HG02973 (cell line): ENCODE measurements around the gene MAT2A.

ENCODE experiments used
- ATAC-seq: cut with Tn5 transposase; IDR thresholded peaks from one replicate; pipeline ENCODE4 v1.9.1; 2021; ENCODE audit warnings: moderate library complexity; ENCODE audit not compliant: unreplicated experiment

Gene MAT2A

DNA sequence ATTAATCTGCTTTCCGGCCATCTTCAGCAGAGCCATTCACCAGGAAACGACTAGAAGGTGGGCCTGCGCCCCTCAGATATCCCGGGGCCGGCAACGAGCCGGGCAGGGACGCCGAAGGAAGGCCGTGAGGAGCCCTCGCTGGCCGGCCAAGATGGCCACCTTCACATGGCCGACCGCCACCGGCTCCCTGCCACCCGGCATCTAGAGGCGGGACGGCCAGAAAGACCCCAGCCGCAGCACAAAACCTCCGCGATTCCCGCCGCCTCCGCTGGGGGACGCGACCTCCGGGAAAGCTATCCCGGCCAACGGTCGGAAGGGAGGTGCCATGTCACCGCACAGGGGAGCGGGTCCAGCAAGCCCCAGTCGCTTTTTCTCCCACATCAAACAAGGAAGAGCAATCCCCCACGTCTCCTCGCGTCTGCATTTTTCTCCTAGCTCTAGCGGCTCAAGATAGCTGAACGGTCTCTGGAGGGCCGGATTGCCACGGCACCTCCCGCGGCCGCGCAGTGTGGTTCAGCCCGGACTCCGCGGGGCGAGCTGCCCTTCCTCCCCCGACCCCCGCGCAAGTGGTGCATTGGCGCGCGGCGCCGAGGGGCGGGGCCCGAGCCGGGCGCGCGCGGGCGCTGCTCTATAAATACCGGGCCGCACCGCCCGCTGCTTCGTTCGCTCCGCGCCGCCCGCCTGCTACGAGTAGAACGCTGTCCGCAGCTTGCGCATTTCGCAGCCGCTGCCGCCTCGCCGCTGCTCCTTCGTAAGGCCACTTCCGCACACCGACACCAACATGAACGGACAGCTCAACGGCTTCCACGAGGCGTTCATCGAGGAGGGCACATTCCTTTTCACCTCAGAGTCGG, at the start of gene MAT2A:
TSS of gene MAT2A (plus strand) at position 662 of the 854 bp plus-strand sequence. CDS start at position 782, 120 bp downstream.
- peak; percentile 74 for ATAC-seq

DNA sequence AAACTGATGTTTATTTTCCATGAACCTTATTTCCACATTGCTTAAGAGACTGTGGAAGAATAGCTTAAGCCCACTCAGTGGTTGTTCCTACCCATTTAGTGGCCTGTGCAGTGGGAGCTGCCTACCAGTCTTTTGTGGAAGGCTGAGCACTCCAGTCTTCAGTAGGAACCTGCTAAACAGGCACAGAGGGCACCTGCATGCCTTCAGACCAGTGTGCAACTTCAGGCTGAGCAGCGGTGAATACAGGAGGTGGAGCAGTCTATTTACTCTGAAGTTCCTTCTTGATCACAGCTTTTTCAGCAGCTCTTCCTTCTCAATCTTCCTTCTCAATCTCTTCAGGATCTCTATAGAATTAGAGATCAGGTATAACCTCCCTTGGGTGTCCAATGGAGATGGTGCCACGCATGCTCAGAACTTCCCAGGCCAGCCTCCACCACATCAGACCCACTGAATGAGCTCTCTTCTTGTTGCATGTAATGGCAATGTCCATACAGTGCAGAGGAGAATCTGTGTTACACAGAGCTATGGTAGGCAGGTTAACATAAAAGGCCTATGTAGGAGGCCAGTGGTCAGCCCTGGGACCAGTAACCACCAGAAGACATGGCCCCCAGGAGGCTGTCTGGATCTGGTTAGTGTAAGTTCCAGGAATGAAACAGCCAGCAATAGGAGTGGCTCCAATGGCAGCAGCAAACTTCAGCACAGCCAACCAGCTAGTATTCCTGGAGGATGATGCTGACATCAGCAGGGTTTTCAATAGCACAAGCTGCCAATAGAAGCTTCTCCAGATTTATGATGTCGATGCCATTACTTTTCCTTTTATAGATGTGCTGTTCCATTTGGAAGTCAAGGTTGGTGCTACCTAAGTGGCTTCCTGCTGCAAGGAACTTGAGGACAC, 47.9 kb upstream of the MAT2A start:
- no peak for ATAC-seq

DNA sequence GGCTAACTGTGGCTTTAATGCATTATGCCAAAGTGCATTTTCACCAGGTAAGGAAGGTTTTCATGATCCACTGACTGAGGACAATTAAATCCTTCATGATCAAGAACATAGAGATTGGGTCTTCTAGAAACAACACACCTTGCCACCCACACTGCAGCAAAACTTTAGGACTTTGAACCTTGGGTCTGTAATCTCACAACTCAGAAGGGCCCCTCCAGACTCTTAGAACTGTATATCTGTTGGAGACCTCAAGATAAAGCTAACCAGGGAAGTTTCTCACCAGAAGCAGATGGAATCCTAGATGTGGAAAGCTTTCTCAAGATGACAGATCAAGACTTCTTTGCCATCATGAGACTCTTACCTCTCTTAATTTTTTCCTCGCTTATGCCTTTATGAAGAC, 42.5 kb upstream of the MAT2A start:
- ATAC-seq = no peak

DNA sequence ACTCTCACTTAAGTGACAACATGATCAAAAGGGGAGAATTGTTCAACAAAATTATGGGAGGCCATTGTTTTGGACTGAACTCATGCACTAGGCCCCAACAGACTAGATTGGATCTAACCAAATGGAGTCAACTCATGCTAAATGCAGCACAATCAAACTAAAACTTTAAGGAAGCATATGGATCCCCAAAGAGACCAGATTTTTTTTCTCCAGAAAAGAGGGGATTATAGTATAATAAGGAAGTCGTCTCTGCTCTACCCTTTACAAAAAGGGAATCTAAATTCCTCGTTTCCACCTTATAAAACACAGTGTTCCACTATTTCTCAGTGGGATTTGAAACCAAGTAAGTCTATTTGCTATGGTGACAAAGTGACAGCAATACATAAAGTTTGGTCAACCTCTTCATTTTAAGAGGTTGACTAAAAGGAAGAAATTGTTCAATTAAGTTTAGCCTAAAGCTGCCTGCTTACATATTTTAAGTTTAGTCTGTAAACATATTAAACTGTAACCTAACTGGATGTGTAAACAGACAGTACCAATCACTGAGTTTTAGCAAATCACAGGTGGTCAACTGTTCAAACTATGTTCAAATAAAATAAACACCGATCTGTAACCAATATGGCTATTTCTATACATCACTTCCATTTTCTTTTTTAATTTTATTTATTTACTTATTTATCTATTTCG, 40.9 kb upstream of the MAT2A start:
- no peak for ATAC-seq

DNA sequence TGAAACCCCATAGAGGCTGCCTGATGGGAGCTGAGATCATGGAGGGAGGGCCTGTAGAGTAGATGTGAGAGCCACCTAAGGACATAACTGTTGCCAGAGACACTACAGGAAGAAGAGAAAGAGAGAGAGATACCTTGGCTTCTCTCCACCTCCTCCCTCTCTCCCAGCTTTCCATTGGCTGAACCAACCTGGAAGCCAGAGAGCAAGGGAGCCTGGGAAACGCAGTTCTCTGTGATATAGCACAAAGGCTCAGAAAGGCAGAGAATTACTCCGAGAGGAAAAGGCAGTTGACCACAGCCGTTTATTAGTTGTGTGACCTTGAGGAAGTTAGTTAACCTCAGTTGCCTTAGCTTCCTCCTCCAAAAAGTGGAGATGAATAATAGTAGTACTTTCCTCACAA, 37.7 kb upstream of the MAT2A start:
- no peak for ATAC-seq

DNA sequence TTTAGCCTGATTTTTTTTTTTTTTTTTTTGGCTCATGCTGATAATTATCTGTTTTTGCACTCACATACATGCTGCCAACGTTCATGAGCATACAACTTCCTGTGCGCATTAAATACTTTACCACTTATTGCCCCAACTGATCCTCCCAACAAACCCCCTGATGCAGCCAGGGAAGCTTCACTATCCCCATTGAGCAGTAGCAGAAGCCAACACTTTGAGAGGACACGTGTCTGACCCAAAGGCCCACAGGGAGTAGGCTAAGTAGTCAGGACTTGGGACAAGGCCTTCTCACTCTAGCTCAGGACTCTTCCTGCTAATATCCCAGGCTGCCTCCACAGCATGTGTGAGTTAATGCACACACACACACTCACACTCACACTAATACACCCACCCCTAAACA, 36.2 kb upstream of the MAT2A start:
- ATAC-seq = no peak

DNA sequence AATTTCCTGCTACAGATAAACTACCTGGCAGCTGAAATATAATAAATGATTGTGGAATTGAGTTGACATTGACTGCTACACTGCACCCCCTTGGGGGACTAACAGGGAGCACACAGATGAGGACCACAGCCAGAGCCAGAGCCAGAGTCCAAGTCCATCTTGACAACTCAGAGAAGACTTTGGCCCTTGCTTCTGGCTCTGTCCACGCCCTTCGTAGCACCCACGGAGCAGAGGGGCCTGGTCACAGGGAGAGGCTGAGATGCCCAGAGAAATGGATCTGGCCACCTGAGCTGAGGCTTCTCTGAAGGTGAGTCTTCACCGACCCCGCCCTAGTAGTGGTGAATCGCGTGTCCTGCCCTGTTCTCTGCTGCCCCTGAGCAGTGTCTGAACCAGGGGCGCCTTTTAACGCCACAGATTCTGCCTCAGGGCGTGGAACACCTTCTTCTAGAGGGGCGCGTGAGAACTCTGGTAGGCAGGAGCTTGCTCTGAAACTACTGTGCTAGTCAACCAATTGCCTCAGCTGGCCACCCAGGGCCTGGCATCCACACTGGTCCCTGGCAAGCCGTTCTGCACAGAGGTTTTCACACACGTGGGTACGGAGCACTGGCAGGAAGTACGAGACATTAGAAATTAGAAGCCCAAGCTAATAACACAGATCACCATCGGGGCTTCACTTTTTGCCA, 35.7 kb upstream of the MAT2A start:
- no peak for ATAC-seq

DNA sequence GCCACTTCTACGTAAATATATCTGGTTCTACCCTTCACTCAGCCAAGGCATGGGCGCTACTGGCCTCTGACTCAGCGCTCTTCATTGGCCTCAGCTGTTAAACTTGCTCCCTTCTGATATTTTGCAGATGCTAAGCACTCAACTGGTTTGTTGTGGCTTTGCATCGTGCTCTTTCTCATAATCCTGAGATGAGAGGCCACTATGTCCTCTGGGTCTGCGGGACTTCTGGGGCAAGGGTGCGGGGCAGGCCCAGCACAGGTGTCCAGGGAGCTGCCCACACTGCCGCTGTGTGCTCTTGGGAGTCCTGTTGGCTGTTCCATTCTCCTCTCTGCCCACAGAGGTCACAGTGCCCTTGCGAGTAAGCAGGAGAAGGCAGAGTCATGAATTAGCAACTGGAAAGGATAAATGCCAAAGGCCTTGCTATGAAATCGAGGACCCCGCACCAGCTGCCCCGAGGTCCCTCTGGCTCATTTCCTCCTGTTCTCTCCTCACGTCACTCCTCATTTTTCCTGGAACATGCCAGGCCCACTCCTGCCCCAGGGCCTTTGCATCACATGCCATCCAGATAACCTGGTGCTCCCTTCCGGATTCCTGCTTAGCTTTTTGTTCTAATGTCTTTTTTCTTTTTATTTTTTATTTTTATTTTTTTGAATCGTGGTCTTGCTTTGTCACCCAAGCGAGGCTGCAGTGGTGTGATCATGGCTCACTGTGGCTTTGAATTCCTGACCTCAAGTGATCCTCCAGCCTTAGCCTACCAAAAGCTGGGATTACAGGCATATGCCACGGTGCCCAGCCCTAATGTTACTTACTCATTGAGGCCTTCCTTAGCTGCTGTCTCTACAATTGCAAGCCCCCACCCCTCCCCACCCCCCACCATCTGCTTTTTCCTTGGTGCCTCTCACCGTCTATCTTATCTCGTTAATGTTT, 34.9 kb upstream of the MAT2A start:
- ATAC-seq = no peak

DNA sequence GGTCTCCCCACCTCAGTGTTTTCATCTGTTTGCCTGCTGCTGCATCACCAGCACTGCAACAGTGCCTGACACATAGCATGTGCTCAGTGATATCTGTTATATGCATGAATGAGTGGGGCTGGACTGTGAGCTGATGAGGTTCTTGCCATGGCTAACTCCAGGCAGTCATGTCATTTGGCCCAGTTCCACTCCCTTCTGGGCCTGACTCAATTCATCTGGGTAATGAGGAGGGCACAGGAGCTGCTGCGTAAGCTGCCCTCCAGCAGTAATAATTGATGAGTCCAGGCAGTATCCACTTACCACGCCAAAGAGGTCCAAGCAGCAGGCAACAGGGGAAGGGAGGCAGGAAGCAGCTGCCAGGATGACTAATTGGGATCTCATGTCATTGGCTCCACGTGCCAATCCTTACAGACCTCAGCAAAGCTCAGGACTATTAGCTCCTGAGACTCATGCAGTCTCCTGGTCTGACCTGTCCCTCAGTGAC, 34.1 kb upstream of the MAT2A start:
- no peak for ATAC-seq

DNA sequence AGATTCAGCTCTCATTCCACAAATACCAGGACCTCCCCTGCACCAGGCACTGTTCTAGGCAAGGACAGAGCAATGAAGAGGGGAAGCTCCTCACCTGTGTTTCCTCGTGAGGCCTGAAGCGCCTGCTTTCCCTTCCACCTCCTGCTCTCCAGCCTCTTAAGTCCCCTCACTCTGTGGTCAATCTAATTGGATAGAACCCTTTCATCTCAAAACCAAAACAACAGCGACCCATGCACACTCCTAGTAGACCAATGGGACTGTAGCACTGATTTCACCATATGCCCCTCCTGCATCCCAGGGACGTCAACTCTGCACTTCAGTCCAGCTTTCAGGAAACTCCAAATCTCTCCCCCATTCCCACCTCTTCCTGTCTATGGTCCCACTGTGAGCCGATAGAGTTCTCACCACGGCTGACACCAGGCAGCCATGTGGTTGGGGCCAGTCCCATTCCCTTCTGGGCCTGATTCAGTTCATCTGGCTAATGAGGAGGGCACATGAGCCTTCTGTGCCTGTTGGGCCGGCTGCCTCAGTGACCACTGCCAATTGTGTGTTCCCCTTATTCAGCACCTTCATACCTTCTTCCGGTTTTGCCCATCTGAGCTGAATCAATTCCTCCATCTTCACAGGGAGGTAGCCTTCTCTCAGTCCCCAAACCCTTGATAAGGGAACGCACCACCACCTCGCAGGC, 33.3 kb upstream of the MAT2A start:
- ATAC-seq = no peak

DNA sequence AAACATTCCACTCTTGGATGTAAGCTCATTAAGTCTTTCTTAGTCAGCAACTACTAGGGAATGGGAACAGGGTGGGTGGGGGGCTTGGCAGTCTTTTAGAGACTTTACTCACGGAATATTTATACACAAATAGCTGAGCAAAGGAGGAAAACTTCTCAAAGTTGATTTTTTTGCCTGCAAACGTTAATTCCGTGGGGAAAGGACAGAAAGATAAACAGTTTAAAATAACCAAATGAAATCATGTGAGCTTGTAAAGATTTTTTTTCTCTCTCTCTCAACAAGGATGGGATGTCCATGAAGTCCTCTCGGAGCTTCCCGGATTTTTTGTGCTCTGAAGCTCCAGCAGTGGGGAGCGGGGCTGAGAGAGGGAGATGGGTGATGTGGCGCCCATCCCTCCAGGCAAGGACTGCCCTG, 32.2 kb upstream of the MAT2A start:
- no peak for ATAC-seq

DNA sequence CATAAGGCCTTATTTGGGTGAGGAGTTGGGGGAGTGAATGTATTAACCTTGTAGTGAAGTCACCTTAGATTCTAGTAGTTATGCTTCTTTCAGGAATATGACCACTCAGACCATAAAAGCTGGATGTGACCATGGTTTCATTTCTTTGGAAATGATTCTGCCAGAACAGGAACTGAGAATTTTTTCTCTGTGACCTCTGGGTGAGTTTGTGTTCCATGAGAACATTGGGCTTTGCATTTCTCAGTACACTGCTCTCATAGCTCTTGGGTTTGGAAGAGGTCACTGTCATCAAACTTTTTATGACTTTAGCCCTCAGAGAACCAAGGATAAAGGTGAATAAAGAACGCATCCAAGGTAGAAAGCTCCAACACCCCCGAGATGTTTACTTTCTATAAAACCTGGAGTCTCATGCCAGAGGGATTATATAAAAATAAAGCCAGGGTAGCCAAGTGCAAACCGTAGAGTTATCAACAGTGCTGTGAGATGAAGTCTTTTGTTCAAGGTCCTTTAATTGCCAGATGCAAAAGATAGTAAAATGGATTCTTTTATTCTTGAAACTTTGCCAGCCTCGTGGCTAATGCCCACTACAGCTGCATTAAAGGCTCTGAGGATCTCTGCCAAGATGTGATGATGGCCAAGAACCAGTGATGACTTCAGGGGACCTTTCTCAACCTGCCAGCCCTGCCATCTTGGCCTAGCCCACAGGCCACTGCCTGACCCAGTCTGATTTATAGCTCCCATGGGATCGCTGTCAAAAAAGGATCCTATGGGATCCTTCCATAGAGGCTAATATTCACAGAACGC, 27.8 kb upstream of the MAT2A start:
- no peak for ATAC-seq

DNA sequence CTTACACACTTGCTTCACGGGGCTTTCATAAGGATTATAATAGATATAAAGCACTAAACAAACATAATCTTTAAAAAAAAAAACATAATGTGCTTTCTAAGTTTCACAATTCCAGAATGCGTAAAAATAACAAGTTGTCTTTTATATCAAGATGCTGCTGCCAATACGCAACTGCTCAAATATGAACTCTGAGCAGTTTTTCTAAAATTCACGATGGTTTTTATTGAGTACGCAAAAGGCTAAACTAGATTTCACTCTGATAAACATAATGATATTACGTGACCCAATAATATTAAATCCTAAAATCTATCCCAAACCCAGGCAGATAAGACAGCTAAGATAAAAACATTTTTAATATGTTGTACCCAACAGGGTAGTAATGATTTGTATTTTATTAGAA, 24.6 kb upstream of the MAT2A start:
- ATAC-seq = no peak

DNA sequence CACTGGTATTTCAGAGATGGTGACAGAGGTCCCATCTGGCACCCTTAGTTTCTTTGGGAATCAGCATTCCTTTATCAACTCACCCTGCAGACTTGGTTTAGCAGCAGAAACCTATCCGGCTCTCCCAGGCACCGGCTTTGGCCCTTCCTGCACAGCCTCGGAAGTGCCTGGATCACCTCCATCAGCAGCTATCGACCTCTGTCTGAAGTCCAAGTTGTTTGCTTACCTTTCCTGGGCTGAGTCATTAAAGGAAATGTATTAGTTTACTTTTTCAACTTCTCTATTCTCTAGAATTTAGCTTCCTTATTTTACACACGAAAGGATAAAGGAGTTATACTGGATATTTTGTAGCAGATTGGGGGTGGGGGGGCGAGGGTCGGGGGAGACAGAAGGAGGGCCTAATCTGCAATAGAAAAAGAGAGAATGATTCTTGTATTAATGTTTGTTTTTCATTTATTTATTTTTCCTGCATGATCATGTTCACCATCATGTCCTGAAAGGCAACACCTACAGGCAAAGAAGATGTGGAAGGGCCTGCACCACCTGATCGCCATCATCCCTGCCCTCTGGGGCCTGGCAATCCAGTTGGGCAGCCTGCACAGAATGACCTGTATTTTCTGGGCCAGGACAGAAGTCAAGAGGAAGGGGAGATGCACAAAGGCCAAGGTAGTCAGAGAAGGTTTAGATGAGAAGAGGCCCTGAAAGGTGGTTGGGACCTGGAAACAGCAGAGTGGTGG, 22.1 kb upstream of the MAT2A start:
- ATAC-seq = no peak

DNA sequence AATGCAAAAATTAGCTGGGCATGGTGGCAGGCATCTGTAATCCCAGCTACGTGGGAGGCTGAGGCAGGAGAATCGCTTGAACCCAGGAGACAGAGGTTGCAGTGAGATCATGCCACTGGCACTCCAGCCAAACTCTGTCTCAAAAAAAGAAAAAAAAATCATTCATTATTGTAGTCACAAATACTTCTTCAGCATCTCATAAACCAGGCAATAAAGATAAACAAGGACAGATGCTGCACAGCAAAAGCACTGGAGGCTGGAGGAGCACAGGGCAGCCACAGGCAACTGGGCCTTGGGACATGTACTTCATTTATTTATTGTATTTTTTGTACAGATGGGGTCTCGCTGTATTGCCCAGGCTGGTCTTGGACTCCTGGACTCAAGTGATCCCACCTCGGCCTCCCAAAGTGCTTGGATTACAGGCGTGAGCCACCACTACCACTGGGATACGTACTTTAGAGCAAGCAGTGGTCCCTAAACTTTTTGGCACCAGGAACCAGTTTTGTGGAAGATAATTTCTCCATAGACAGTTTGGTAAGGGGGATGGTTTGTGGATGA, 16.8 kb upstream of the MAT2A start:
- ATAC-seq = no peak

DNA sequence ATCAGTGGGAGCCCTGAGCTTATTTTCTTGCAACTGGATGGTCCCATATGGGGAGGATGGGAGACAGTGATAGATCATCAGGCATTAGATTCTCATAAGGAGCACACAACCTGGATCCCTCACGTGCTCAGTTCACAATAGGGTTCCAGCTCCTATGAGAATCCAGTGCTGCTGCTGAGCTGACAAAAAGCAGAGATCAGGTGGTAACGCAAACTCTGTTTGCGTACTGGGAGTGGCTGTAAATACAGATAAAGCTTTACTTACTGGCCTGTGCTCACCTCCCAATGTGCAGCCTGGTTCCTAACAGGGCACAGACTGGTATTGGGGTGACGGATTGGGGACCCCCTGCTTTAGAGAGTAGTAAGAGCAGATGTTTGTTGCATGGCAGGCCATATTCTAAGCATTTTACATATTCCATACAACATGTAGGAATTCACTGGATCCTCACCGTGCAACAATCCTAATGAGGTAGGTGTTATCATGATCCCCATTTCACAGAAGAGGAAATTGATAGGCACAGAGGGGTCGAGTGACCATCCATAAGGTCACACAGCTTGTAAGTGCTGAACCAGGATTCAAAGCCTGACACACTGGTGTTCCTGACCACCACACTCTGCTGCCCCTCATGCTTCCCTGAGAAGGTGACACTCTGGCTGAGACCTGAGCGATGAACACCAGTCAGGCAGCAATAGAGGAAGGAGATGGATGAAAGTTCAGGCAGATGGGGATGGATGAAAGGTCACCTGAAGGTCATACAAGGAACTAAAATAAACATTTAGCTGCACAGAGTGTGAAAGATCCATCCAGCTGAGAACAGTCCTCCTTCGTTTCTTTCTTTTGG, 15.7 kb upstream of the MAT2A start:
- ATAC-seq = no peak
